Measurements from ENCODE around the gene NTMT1. TPM values are rescaled to one million over a fixed set of nuclear protein-coding genes. Genes with fewer than 3 reads are reported as not detected.

Gene NTMT1
- total and polyA plus RNA-seq, 10 of the 15 experiments (the other 5 are each of a cell fraction or from before 2014, with no cell fraction given), result 12.8 to 85.4 (median 39.3) TPM

- Histone ChIP-seq H2AFZ (ENCODE audit: control insufficient read depth, low read depth, low read length) (no peak overlapping the region), H3K27ac (ENCODE audit: control insufficient read depth, insufficient read depth) (no peak overlapping the region), H3K27me3 (replicated peaks in 1 of 2; ENCODE audit: control insufficient read depth in 2 of 2, insufficient read depth in 2 of 2, low read length in 1 of 2) (peaks cover 6 to 11% of the 10 kb centered on the region in 2 experiments), H3K4me3 (no peak overlapping the region), H3K36me3 (ENCODE audit: control insufficient read depth in 2 of 2, insufficient read depth in 2 of 2, low read length in 1 of 2) (no peaks in the 10 kb centered on the region), H4K20me1 (ENCODE audit: control insufficient read depth, insufficient read depth) (no peaks in the 10 kb centered on the region; the same call in 1 of the 2 replicates), H3K4me2 (ENCODE audit: control insufficient read depth, insufficient read depth) (no peak overlapping the region), H3K4me1 (ENCODE audit: control insufficient read depth, insufficient read depth, low read length) (peaks cover 6% of the 10 kb centered on the region), H3K79me2 (ENCODE audit: control insufficient read depth, insufficient read depth, low read length) (no peaks in the 10 kb centered on the region), H3K9me3 (replicated peaks; ENCODE audit: control insufficient read depth, insufficient read depth, low read length) (no peaks in the 10 kb centered on the region), H3K9ac (ENCODE audit: control insufficient read depth, insufficient read depth, low read length) (no peak overlapping the region)
- FAIRE-seq (no peak), DNase-seq (ENCODE audit: low read depth, low spot score) (no peak), ATAC-seq (no peak)
- CTCF ChIA-PET, result interaction anchor here (0.9 to 2.5 kb wide), 5 partner anchors 9 to 488 kb away, joined by 3 to 10 read pairs (median 8); no protein-coding TSS in a partner anchor
- BruUV-seq (replicated peaks), result no TSS peak
- in situ Hi-C loops (cut with MboI) (no loop called here), intact Hi-C loops (cut with micrococcal nuclease; ENCODE audit: unreplicated experiment) (loop anchor here (10.0 kb wide), 1 partner anchor 445 kb away; the partner anchor contains the start of gene IER5L)
- WGBS (ENCODE audit: insufficient coverage, insufficient replicate concordance, low lambda C conversion rate, missing lambda C conversion rate), result 10% methylated on average over 35 of the region's 82 CpGs
- SMC1A ChIA-PET (ENCODE audit: uncharacterized antibody, unreplicated experiment), result no interaction called here
- RAD21 ChIA-PET (ENCODE audit: unreplicated experiment), result interaction anchor here (0.9 kb wide), 1 partner anchor 446 kb away, joined by 5 read pairs; no protein-coding TSS in a partner anchor
- POLR2A ChIA-PET, result interaction anchor here (0.7 kb wide), 1 partner anchor 477 kb away, joined by 3 read pairs; no protein-coding TSS in a partner anchor
- TF ChIP-seq RFX5 (IDR thresholded peaks at IDR 0.05; ENCODE audit: low read depth, low read length), result no peak
- no peak for TF ChIP-seq SP1 (IDR thresholded peaks at IDR 0.05; ENCODE audit: low read depth, low read length)
- TF ChIP-seq, protein P1, sequence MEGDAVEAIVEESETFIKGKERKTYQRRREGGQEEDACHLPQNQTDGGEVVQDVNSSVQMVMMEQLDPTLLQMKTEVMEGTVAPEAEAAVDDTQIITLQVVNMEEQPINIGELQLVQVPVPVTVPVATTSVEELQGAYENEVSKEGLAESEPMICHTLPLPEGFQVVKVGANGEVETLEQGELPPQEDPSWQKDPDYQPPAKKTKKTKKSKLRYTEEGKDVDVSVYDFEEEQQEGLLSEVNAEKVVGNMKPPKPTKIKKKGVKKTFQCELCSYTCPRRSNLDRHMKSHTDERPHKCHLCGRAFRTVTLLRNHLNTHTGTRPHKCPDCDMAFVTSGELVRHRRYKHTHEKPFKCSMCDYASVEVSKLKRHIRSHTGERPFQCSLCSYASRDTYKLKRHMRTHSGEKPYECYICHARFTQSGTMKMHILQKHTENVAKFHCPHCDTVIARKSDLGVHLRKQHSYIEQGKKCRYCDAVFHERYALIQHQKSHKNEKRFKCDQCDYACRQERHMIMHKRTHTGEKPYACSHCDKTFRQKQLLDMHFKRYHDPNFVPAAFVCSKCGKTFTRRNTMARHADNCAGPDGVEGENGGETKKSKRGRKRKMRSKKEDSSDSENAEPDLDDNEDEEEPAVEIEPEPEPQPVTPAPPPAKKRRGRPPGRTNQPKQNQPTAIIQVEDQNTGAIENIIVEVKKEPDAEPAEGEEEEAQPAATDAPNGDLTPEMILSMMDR (IDR thresholded peaks at IDR 0.05 in 2 of 3, conservative IDR thresholded peaks at IDR 0.05 in 1 of 3; ENCODE audit: control insufficient read depth in 2 of 3, extremely low read depth in 1 of 3, insufficient read depth in 1 of 3, low read depth in 3 of 3, low read length in 3 of 3), result no peak
- TF ChIP-seq ASH2L (IDR thresholded peaks at IDR 0.05; ENCODE audit: borderline replicate concordance, low read depth), result no peak
- no peak for TF ChIP-seq TCF12 (IDR thresholded peaks at IDR 0.05; ENCODE audit: low read depth, low read length)
- no peak for TF ChIP-seq SREBF2 (IDR thresholded peaks at IDR 0.05; ENCODE audit: low read length)
- no peak for TF ChIP-seq PAX5 (IDR thresholded peaks at IDR 0.05; ENCODE audit: borderline replicate concordance, low read depth, low read length)
- no peak for TF ChIP-seq IRF3 (IDR thresholded peaks at IDR 0.05)
- no peak for TF ChIP-seq BCL3 (IDR thresholded peaks at IDR 0.05; ENCODE audit: borderline replicate concordance, insufficient read depth, low read depth, low read length, poor library complexity, severe bottlenecking)
- no peak for TF ChIP-seq ZNF687 (IDR thresholded peaks at IDR 0.05)
- no peak for TF ChIP-seq TAF1 (IDR thresholded peaks at IDR 0.05; ENCODE audit: borderline replicate concordance, low read depth, low read length)
- no peak for TF ChIP-seq ZNF274 (IDR thresholded peaks at IDR 0.05; ENCODE audit: insufficient read depth, insufficient read length)
These were observed 5.9 kb upstream of the NTMT1 start for GRCh38 chr9:129619787-129620668.

All from GM12878 (cell line).